IPS-18c (cell line): Measurements from ENCODE around the gene NTSR2.

Experiments
- H3K4me3 ChIP-seq: 2 replicates; pipeline ENCODE4 v1.7.0; 2013; ENCODE audit warnings: low read depth, mild to moderate bottlenecking, low read length, moderate library complexity; ENCODE audit not compliant: insufficient read depth
- H3K9me3 ChIP-seq: one replicate; pipeline ENCODE4 v1.6.1; 2013; ENCODE audit warnings: mild to moderate bottlenecking, low read length, moderate library complexity; ENCODE audit not compliant: control insufficient read depth, insufficient read depth

NTSR2 gene

GRCh38 chr2:11683966-11684365, 14.0 kb upstream of the NTSR2 start:
- H3K4me3 ChIP-seq: no peak overlapping the region
- H3K9me3 ChIP-seq: no peaks in the 10 kb centered on the region

GRCh38 chr2:11683476-11683875, 13.5 kb upstream of the NTSR2 start:
- H3K9me3 ChIP-seq: no peaks in the 10 kb centered on the region
- no peak overlapping the region for H3K4me3 ChIP-seq

- H3K4me3 ChIP-seq: no peak overlapping the region
- no peaks in the 10 kb centered on the region for H3K9me3 ChIP-seq
Measured at GRCh38 chr2:11682590-11682915, 12.6 kb upstream of the NTSR2 start.

- no peak overlapping the region for H3K4me3 ChIP-seq
- no peaks in the 10 kb centered on the region for H3K9me3 ChIP-seq
Measured at GRCh38 chr2:11681722-11682589, 12.0 kb upstream of the NTSR2 start.

GRCh38 chr2:11680901-11681721, 11.1 kb upstream of the NTSR2 start:
- H3K4me3 ChIP-seq: no peak overlapping the region
- no peaks in the 10 kb centered on the region for H3K9me3 ChIP-seq

GRCh38 chr2:11680182-11680900, 10.3 kb upstream of the NTSR2 start:
- H3K4me3 ChIP-seq: no peak overlapping the region

GRCh38 chr2:11679486-11680181, 9.6 kb upstream of the NTSR2 start:
- Histone ChIP-seq H3K9me3 (no peaks in the 10 kb centered on the region), H3K4me3 (no peak overlapping the region)

More at GRCh38 chr2:11680182-11680900, 10.3 kb upstream of the NTSR2 start:
- H3K9me3 ChIP-seq: no peaks in the 10 kb centered on the region

GRCh38 chr2:11679016-11679415, 9.0 kb upstream of the NTSR2 start:
- Histone ChIP-seq H3K9me3 (no peaks in the 10 kb centered on the region), H3K4me3 (no peak overlapping the region)

GRCh38 chr2:11678306-11678960, 8.4 kb upstream of the NTSR2 start:
- Histone ChIP-seq H3K4me3 (no peak overlapping the region), H3K9me3 (no peaks in the 10 kb centered on the region)

GRCh38 chr2:11677136-11678055, 7.4 kb upstream of the NTSR2 start:
- H3K9me3 ChIP-seq: no peaks in the 10 kb centered on the region
- H3K4me3 ChIP-seq: no peak overlapping the region

- Histone ChIP-seq H3K9me3 (no peaks in the 10 kb centered on the region), H3K4me3 (no peak overlapping the region)
Measured at GRCh38 chr2:11676640-11677039, 6.6 kb upstream of the NTSR2 start.

- Histone ChIP-seq H3K4me3 (no peak overlapping the region), H3K9me3 (no peaks in the 10 kb centered on the region)
Measured at GRCh38 chr2:11675423-11676112, 5.6 kb upstream of the NTSR2 start.

- Histone ChIP-seq H3K4me3 (no peak overlapping the region), H3K9me3 (no peaks in the 10 kb centered on the region)
Measured at GRCh38 chr2:11674983-11675382, 5.0 kb upstream of the NTSR2 start.

- peaks cover 2% of the 10 kb centered on the region for H3K9me3 ChIP-seq
Measured at GRCh38 chr2:11672407-11672806, 2.4 kb upstream of the NTSR2 start.

GRCh38 chr2:11667866-11668637, 1.9 kb downstream of the NTSR2 start:
- Histone ChIP-seq H3K9me3 (peaks cover 4% of the 10 kb centered on the region), H3K4me3 (no peak overlapping the region)

More at GRCh38 chr2:11672407-11672806, 2.4 kb upstream of the NTSR2 start:
- H3K4me3 ChIP-seq: no peak overlapping the region
